Epithelial cell of esophagus (primary cell): ENCODE results near the gene CLDN14.

ENCODE experiments used
- DNase-seq: peaks from one replicate; pipeline ENCODE4 v3.0.0; 2010; ENCODE audit warnings: low read depth
- H3K4me3 ChIP-seq: 2 replicates; pipeline ENCODE4 v1.5.1; 2011; ENCODE audit warnings: mild to moderate bottlenecking, low read length, control low read depth
- CTCF ChIP-seq: IDR thresholded peaks from 2 replicates; pipeline ENCODE4 v1.5.1; 2011; ENCODE audit warnings: low read depth, mild to moderate bottlenecking, low read length, control low read depth, inconsistent platforms; ENCODE audit not compliant: insufficient read depth; ENCODE audit errors: missing control alignments

The CLDN14 gene

GRCh38 chr21:36510911-36511310 is 31.0 kb upstream of the CLDN14 start:
- no peak for TF ChIP-seq CTCF

DNA sequence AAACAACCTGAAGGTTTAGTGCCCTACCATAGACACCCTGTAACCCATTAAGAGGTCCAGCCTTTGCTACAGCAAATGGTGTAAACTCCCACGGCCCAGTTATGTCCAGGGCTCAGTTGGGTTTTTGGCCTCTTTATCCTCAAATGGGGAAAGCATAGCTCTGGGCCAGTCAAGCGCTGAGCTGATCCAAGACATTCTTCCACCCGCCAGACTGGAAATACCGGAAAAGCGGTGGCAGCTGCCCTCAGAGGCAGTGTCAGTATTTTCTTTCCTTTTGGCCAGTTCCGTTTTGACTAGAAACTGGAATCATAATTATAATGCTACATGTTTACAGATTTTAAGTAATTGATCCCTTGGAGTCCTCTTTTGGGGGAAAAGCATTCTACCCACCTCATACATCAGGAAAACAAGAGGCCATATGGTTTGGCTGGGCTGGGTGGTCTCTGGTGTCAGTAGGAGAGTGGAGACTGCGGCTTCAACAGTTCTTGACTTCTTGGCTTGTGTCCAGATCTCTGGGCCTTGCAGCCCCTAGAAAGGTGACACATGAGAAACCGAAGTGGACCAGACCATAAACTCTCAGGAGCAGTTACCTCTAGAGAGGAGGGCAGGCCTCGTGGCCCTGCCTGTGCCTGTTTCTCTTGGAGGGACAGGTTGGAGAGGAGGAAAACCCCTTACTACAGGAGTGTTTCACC is 30.2 kb upstream of the CLDN14 start:
- H3K4me3 ChIP-seq = no peak overlapping the region
- peak; percentile 85 for DNase-seq
- no peak for TF ChIP-seq CTCF

More at GRCh38 chr21:36510911-36511310, 31.0 kb upstream of the CLDN14 start:
- no peak overlapping the region for H3K4me3 ChIP-seq
- no peak for DNase-seq

GRCh38 chr21:36508948-36509347 is 29.0 kb upstream of the CLDN14 start:
- H3K4me3 ChIP-seq = no peak overlapping the region
- no peak for TF ChIP-seq CTCF
- no peak for DNase-seq

- no peak for TF ChIP-seq CTCF
- H3K4me3 ChIP-seq = no peak overlapping the region
- DNase-seq = peak; percentile 21
Observed at GRCh38 chr21:36507397-36508018, 27.6 kb upstream of the CLDN14 start.

GRCh38 chr21:36506482-36506881 is 26.6 kb upstream of the CLDN14 start:
- no peak for TF ChIP-seq CTCF
- no peak for DNase-seq

DNA sequence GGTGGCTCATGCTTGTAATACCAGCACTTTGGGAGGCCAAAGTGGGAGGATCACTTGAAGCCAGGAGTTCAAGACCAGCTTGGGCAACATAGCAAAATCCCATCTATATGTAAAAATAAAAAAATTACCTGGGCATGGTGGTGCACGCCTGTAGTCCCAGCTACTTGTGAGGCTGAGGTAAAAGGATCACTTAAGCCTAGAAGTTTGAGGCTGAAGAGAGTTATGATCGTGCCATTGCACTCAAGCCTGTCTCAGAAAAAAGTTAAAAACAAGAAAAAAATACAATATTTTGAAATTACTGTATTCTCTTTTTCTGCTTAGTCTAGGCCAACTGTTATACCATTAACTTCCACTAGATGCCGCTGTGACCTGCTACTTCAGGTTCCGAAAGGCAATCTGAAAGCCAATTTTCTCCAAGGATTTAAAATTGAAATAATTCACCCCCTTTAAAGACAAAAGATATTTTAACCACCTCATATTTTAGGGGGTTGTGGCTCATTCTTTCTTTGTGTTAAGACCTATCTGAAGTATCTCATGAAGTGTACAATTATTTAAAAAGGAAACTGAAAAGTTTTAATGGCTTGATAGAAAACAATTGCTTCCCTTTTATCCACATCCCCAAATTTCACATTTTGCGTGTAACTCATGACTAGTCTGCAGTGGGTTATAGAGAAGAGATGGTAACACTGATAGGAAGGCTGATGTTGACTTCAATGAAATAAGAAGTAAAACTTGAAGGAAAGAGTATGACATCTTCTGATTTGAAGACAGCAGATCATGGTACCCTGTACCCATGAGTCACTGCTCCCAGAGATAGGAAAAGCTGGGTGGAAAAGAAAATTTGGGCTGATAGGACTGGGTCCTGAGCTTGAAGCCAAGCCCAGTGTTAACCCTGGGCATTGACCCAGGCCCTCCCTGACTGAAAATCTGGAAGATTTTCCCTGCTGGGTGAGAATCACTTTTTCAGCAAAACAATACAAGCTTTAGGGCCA is 24.4 kb upstream of the CLDN14 start:
- peak; percentile 84 for TF ChIP-seq CTCF
- no peak overlapping the region for H3K4me3 ChIP-seq
- peak; percentile 61 for DNase-seq

More at GRCh38 chr21:36506482-36506881, 26.6 kb upstream of the CLDN14 start:
- no peak overlapping the region for H3K4me3 ChIP-seq
